ENCODE results near the gene ABCD1.
"Not testable (repeated sequence)": the region's sequence is repeated elsewhere in the genome, so short reads cannot be mapped to it uniquely, and the experiment has no call there.

ABCD1 gene

GRCh38 chrX:153694687-153695270 is 29.9 kb upstream of the ABCD1 start:
- DNase-seq = no peak

GRCh38 chrX:153696100-153696499 is 28.6 kb upstream of the ABCD1 start:
- no peak for DNase-seq

- not testable (repeated sequence) for DNase-seq
Observed at GRCh38 chrX:153696538-153696937, 28.1 kb upstream of the ABCD1 start.

GRCh38 chrX:153696986-153697722 is 27.5 kb upstream of the ABCD1 start:
- not testable (repeated sequence) for DNase-seq

GRCh38 chrX:153697924-153698865 is 26.5 kb upstream of the ABCD1 start:
- DNase-seq = no peak

- not testable (repeated sequence) for DNase-seq
Observed at GRCh38 chrX:153699210-153699783, 25.4 kb upstream of the ABCD1 start.

- DNase-seq = not testable (repeated sequence)
Observed at GRCh38 chrX:153699784-153700371, 24.8 kb upstream of the ABCD1 start.

- DNase-seq = no peak
Observed at GRCh38 chrX:153700376-153700945, 24.2 kb upstream of the ABCD1 start.

- no peak for DNase-seq
Observed at GRCh38 chrX:153700967-153701366, 23.7 kb upstream of the ABCD1 start.

GRCh38 chrX:153701706-153702105 is 22.9 kb upstream of the ABCD1 start:
- DNase-seq = no peak

GRCh38 chrX:153702336-153703035 is 22.2 kb upstream of the ABCD1 start:
- DNase-seq = no peak

GRCh38 chrX:153703036-153703370 is 21.7 kb upstream of the ABCD1 start:
- no peak for DNase-seq

GRCh38 chrX:153704021-153704526 is 20.6 kb upstream of the ABCD1 start:
- DNase-seq = no peak

GRCh38 chrX:153704631-153705402 is 19.8 kb upstream of the ABCD1 start:
- not testable (repeated sequence) for DNase-seq

GRCh38 chrX:153705403-153706060 is 19.1 kb upstream of the ABCD1 start:
- DNase-seq = not testable (repeated sequence)

GRCh38 chrX:153706799-153707198 is 17.9 kb upstream of the ABCD1 start:
- no peak for DNase-seq

- DNase-seq = no peak
Observed at GRCh38 chrX:153707406-153707805, 17.2 kb upstream of the ABCD1 start.

- peak; percentile 63 for DNase-seq
Observed at GRCh38 chrX:153708415-153708814, 16.2 kb upstream of the ABCD1 start.

GRCh38 chrX:153709726-153710674 is 14.7 kb upstream of the ABCD1 start:
- no peak for DNase-seq

Measured in RPMI8226 (cell line).